GM12865 (cell line): ENCODE results near the gene HECTD2.
"Not testable (repeated sequence)": the region's sequence is repeated elsewhere in the genome, so short reads cannot be mapped to it uniquely, and the experiment has no call there.

Experiments
- DNase-seq: peaks from one replicate; pipeline ENCODE4 v3.0.0; 2010; ENCODE audit warnings: low read depth
- H3K4me3 ChIP-seq: 2 replicates; pipeline ENCODE4 v1.5.1; 2011; ENCODE audit warnings: mild to moderate bottlenecking, low read depth, low read length, control low read depth
- TF ChIP-seq, protein P1 (sequence below): IDR thresholded peaks from 2 replicates; pipeline ENCODE4 v1.5.1; 2011; ENCODE audit warnings: low read length, control low read depth, low read depth, inconsistent platforms; ENCODE audit not compliant: insufficient read depth; ENCODE audit errors: missing control alignments

Gene HECTD2

DNA sequence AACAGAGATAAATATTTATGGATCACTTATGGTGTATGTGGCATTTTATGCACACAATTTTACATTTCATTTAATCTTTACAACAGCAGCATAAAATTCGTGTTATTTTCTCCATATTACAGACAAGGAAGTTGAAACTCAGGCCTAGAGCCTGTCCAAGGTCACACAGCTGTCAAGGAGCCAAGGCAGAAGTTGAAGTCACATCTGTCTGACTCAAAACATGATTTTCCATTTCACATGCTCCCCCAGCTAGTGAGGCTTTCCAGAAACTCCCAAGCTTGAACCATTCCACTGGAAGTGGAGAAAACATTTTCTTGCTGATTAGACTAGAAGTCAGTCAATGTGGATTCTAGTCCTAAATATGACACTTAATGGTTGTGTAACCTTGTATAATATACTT, 110.5 kb downstream of the HECTD2 start:
- no peak for DNase-seq
- TF ChIP-seq, protein P1, sequence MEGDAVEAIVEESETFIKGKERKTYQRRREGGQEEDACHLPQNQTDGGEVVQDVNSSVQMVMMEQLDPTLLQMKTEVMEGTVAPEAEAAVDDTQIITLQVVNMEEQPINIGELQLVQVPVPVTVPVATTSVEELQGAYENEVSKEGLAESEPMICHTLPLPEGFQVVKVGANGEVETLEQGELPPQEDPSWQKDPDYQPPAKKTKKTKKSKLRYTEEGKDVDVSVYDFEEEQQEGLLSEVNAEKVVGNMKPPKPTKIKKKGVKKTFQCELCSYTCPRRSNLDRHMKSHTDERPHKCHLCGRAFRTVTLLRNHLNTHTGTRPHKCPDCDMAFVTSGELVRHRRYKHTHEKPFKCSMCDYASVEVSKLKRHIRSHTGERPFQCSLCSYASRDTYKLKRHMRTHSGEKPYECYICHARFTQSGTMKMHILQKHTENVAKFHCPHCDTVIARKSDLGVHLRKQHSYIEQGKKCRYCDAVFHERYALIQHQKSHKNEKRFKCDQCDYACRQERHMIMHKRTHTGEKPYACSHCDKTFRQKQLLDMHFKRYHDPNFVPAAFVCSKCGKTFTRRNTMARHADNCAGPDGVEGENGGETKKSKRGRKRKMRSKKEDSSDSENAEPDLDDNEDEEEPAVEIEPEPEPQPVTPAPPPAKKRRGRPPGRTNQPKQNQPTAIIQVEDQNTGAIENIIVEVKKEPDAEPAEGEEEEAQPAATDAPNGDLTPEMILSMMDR: no peak
- no peak overlapping the region for H3K4me3 ChIP-seq

DNA sequence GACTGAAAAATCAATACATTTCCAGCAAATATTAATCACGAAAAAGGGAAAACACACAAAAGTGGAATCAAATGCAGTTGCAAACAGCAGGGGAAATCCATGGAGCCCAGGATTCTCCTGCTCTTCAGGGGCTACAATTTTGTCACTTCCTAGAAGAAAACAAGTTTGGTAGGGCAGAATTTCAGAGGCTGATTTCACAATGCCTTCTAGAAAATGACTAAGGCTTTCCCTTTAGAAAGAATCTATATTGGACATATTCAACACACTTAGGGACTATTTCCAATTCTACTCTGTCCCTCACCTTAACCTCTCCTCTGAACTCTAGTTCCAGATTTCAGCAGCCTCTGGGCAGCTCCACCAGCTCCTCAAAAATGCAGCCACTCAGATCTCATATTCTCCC, 111.3 kb downstream of the HECTD2 start:
- TF ChIP-seq, protein P1: no peak
- no peak for DNase-seq
- no peak overlapping the region for H3K4me3 ChIP-seq

DNA sequence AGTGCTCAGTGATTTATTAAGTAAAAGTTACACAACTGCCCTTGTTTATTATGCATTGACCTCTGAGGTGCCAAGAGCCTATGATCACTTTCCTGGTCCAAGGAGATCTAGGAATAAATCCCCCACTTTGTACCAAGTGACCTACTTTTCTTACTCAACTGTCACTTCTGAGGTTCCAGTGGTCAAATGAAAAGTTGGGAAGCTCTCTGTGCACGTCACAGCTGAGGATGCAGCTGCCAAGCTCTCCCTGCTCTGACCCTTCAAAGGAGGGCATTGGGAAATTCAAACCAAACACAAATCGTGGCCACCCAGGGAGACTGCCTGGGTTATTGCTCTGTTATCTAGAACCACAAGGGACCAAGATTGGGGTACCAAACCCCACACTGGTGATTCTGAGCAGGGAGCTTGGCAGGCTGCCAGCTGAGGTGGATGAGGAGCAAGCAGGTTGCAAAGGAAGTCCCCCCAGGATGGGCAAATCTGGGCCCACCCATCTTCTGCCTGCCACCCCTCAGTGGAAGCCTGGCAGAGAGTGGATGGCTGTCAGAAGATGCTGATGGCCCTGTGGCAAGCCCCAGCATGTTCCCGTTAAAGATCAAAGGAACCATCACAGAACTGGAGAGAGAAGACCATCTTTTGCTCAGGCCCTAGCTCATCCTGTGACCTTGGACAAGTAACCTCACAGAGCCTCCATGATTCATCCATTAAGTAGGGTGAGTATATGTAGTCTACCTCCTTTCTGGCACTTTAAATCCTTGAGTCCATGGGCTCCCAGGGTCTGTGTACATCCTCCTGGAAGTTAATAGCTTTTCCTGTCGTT, 116.0 kb downstream of the HECTD2 start:
- DNase-seq: no peak
- TF ChIP-seq, protein P1: no peak

DNA sequence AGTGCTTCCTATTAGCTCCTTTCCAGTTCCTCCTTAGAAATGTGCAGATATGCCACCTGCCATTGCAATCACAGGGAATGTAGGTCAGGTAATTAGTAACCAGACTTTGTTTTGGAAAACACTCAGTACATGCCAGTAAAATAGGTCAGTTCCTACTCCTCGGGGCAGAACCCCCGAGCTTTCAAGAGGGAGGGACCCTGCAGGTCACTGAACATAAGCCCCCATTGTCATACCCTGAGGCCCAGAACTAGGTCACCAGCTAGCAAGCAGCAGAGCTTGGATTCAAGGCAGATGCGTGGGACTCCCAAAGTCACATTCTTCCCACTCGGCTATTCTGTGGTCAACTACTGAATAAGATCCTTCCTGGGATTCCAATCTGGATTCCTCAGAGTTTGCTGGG, 117.9 kb downstream of the HECTD2 start:
- TF ChIP-seq, protein P1: no peak
- DNase-seq: no peak
- no peak overlapping the region for H3K4me3 ChIP-seq

More for the DNA sequence above, 116.0 kb downstream of the HECTD2 start:
- no peak overlapping the region for H3K4me3 ChIP-seq

DNA sequence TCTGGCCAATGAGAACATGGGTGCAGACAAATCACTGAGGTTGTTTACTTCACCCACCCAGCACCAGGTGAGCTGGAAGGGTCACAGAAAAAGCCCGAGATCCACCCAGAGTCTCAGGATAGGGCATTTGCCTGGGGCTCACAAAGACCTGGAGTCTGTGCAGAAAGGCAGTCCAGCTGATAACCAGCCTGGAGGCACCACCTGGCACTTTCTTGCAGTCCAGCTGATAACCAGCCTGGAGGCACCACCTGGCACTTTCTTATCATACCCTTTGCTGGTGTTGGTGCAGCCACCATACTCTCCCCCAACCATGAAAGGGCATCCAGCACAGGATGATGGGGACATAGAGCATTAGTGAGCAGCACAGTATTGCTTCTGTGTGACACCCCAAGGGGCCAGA, 118.6 kb downstream of the HECTD2 start:
- no peak for DNase-seq
- H3K4me3 ChIP-seq: no peak overlapping the region
- TF ChIP-seq, protein P1: no peak

DNA sequence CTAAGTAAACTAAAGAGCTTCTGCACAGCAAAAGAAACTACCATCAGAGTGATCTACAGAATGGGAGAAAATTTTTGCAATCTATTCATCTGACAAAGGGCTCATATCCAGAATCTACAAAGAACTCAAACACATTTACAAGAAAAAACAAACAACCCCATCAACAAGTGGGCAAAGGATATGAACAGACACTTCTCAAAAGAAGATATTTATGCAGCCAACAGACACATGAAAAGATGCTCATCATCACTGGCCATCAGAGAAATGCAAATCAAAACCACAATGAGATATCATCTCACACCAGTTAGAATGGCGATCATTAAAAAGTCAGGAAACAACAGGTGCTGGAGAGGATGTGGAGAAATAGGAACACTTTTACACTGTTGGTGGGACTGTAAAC, 124.6 kb downstream of the HECTD2 start:
- not testable (repeated sequence) for H3K4me3 ChIP-seq, DNase-seq

DNA sequence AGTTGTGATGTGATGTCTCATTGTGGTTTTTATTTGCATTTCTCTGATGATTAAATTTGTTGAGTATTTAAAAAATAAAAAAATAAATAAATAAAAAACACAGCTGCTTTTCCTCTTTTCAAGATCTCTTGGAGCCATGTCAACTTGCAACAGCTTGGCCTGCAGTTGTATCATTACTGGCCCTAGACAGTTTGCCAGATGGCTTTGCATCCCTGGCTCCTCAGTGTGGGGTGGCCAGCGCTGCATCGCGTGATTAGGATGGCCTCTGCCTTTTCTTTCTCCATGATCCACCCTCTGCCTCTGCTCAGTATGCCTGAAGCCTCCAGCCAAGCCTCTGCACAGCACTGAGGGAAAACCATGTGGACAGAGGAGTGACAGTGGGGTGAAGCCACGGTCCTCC, 126.0 kb downstream of the HECTD2 start:
- no peak overlapping the region for H3K4me3 ChIP-seq
- no peak for DNase-seq
- TF ChIP-seq, protein P1: no peak
